GM12878 (cell line): ENCODE results near the gene NPL.

ENCODE experiments used
- BRCA1 ChIP-seq: IDR thresholded peaks from 2 replicates; pipeline ENCODE4 v1.6.1; 2011; ENCODE audit warnings: low read depth, low read length, improper control_type of control experiment
- CREB1 ChIP-seq: IDR thresholded peaks from 2 replicates; pipeline ENCODE4 v1.6.1; 2012; ENCODE audit warnings: low read depth, mild to moderate bottlenecking, inconsistent platforms
- CTCF ChIP-seq, 3 experiments: IDR thresholded peaks in 2 of 3; conservative IDR thresholded peaks in 1 of 3; 2 replicates each; pipeline ENCODE4 v1.5.1; 2011; ENCODE audit warnings: low read depth in 3 of 3, low read length in 3 of 3, mild to moderate bottlenecking in 3 of 3, control low read depth in 2 of 3, moderate library complexity in 2 of 3, inconsistent platforms in 1 of 3, mixed read lengths in 1 of 3; ENCODE audit not compliant: control insufficient read depth in 2 of 3, insufficient read depth in 1 of 3; ENCODE audit errors: extremely low read depth in 1 of 3
- HDAC6 ChIP-seq: fragments of 200-600 bp; sonication (generic); IDR thresholded peaks from one replicate; pipeline ENCODE4 v1.8.0; 2017; ENCODE audit warnings: antibody characterized with exemption; ENCODE audit not compliant: unreplicated experiment
- SUZ12 ChIP-seq: fragments of 200-600 bp; sonication (generic); IDR thresholded peaks from one replicate; pipeline ENCODE4 v1.6.1; 2018; ENCODE audit warnings: antibody characterized with exemption, mild to moderate bottlenecking; ENCODE audit not compliant: unreplicated experiment
- YBX1 ChIP-seq: fragments of 450-650 bp; IDR thresholded peaks from 2 replicates; pipeline ENCODE4 v1.6.1; 2016; ENCODE audit warnings: antibody characterized with exemption
- ZBTB33 ChIP-seq: fragments of 450-650 bp; IDR thresholded peaks from 2 replicates; pipeline ENCODE4 v1.6.1; 2017; ENCODE audit warnings: mild to moderate bottlenecking
- TF ChIP-seq, protein P1 (sequence below): fragments of 450-650 bp; IDR thresholded peaks from 2 replicates; pipeline ENCODE4 v1.6.1; 2017; ENCODE audit warnings: mild to moderate bottlenecking, moderate library complexity
- TF ChIP-seq, protein P2 (sequence below): IDR thresholded peaks from 2 replicates; pipeline ENCODE4 v1.6.1; 2012; ENCODE audit warnings: improper control_type of control experiment, low read depth, low read length; ENCODE audit not compliant: insufficient replicate concordance

DNA sequence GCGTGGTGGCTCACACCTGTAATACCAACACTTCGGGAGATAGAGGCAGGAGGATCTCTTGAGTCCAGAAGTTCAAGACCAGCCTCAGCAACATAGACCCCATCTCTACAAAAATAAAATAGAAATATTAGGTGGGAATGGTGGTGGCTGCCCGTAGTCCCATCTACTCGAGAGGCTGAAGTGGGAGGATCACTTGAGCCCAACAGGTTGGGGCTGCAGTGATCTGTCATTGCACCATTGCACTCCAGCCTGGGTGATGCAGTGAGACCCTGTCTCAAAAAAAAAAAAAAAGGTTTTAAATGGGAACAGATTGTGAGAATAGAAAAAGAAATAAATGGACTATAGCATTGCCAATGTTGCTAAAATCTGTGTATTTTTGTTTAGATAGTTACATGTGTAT lies 60.7 kb downstream of the NPL start:
- no peak for TF ChIP-seq BRCA1
- TF ChIP-seq SUZ12: no peak
- TF ChIP-seq, protein P1, sequence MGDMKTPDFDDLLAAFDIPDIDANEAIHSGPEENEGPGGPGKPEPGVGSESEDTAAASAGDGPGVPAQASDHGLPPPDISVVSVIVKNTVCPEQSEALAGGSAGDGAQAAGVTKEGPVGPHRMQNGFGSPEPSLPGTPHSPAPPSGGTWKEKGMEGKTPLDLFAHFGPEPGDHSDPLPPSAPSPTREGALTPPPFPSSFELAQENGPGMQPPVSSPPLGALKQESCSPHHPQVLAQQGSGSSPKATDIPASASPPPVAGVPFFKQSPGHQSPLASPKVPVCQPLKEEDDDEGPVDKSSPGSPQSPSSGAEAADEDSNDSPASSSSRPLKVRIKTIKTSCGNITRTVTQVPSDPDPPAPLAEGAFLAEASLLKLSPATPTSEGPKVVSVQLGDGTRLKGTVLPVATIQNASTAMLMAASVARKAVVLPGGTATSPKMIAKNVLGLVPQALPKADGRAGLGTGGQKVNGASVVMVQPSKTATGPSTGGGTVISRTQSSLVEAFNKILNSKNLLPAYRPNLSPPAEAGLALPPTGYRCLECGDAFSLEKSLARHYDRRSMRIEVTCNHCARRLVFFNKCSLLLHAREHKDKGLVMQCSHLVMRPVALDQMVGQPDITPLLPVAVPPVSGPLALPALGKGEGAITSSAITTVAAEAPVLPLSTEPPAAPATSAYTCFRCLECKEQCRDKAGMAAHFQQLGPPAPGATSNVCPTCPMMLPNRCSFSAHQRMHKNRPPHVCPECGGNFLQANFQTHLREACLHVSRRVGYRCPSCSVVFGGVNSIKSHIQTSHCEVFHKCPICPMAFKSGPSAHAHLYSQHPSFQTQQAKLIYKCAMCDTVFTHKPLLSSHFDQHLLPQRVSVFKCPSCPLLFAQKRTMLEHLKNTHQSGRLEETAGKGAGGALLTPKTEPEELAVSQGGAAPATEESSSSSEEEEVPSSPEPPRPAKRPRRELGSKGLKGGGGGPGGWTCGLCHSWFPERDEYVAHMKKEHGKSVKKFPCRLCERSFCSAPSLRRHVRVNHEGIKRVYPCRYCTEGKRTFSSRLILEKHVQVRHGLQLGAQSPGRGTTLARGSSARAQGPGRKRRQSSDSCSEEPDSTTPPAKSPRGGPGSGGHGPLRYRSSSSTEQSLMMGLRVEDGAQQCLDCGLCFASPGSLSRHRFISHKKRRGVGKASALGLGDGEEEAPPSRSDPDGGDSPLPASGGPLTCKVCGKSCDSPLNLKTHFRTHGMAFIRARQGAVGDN: no peak
- TF ChIP-seq CREB1: no peak
- TF ChIP-seq ZBTB33: no peak
- no peak for TF ChIP-seq CTCF (IDR thresholded peaks at IDR 0.05 in 2 of 3, conservative IDR thresholded peaks at IDR 0.05 in 1 of 3; ENCODE audit: control insufficient read depth in 2 of 3, extremely low read depth in 1 of 3, insufficient read depth in 1 of 3, low read depth in 3 of 3, low read length in 3 of 3)
- TF ChIP-seq, protein P2, sequence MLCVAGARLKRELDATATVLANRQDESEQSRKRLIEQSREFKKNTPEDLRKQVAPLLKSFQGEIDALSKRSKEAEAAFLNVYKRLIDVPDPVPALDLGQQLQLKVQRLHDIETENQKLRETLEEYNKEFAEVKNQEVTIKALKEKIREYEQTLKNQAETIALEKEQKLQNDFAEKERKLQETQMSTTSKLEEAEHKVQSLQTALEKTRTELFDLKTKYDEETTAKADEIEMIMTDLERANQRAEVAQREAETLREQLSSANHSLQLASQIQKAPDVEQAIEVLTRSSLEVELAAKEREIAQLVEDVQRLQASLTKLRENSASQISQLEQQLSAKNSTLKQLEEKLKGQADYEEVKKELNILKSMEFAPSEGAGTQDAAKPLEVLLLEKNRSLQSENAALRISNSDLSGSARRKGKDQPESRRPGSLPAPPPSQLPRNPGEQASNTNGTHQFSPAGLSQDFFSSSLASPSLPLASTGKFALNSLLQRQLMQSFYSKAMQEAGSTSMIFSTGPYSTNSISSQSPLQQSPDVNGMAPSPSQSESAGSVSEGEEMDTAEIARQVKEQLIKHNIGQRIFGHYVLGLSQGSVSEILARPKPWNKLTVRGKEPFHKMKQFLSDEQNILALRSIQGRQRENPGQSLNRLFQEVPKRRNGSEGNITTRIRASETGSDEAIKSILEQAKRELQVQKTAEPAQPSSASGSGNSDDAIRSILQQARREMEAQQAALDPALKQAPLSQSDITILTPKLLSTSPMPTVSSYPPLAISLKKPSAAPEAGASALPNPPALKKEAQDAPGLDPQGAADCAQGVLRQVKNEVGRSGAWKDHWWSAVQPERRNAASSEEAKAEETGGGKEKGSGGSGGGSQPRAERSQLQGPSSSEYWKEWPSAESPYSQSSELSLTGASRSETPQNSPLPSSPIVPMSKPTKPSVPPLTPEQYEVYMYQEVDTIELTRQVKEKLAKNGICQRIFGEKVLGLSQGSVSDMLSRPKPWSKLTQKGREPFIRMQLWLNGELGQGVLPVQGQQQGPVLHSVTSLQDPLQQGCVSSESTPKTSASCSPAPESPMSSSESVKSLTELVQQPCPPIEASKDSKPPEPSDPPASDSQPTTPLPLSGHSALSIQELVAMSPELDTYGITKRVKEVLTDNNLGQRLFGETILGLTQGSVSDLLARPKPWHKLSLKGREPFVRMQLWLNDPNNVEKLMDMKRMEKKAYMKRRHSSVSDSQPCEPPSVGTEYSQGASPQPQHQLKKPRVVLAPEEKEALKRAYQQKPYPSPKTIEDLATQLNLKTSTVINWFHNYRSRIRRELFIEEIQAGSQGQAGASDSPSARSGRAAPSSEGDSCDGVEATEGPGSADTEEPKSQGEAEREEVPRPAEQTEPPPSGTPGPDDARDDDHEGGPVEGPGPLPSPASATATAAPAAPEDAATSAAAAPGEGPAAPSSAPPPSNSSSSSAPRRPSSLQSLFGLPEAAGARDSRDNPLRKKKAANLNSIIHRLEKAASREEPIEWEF: no peak
- no peak for TF ChIP-seq YBX1
- no peak for TF ChIP-seq HDAC6
